Smooth muscle cell (in vitro differentiated cells): ENCODE results near the gene PEX11B. TPM values are rescaled to one million over a fixed set of nuclear protein-coding genes. Genes with fewer than 3 reads are reported as not detected.

Experiments used
- DNase-seq: peaks from one replicate; lab custom pipeline; 2025; ENCODE audit not compliant: unreplicated experiment; lab: John Stamatoyannopoulos, UW
- H2AFZ ChIP-seq: fragments of 200-600 bp; sonication (generic); 2 replicates; pipeline ENCODE4 v1.6.0; 2016; ENCODE audit warnings: antibody characterized with exemption, low read depth, mild to moderate bottlenecking
- H3F3A ChIP-seq: fragments of 200-600 bp; sonication (generic); 2 replicates; pipeline ENCODE4 v1.6.0; 2017; ENCODE audit warnings: antibody characterized with exemption, low read depth
- H3K27ac ChIP-seq: fragments of 200-600 bp; sonication (generic); 2 replicates; pipeline ENCODE4 v1.5.1; 2016; ENCODE audit warnings: low read depth, mild to moderate bottlenecking
- H3K27me3 ChIP-seq: fragments of 200-600 bp; sonication (generic); 2 replicates; pipeline ENCODE4 v1.6.1; 2016; ENCODE audit warnings: low read depth, mild to moderate bottlenecking
- H3K36me3 ChIP-seq: fragments of 200-600 bp; sonication (generic); 2 replicates; pipeline ENCODE4 v1.5.1; 2016; ENCODE audit warnings: low read depth
- H3K4me1 ChIP-seq: fragments of 200-600 bp; sonication (generic); 2 replicates; pipeline ENCODE4 v1.5.1; 2016; ENCODE audit warnings: low read depth
- H3K4me2 ChIP-seq: fragments of 200-600 bp; sonication (generic); 2 replicates; pipeline ENCODE4 v1.6.0; 2016; ENCODE audit warnings: mild to moderate bottlenecking
- H3K4me3 ChIP-seq: fragments of 200-600 bp; sonication (generic); 2 replicates; pipeline ENCODE4 v1.5.1; 2016; ENCODE audit warnings: mild to moderate bottlenecking
- H3K79me2 ChIP-seq: fragments of 200-600 bp; sonication (generic); 2 replicates; pipeline ENCODE4 v1.6.0; 2016; ENCODE audit warnings: low read depth, mild to moderate bottlenecking
- H3K9ac ChIP-seq: fragments of 200-600 bp; sonication (generic); 2 replicates; pipeline ENCODE4 v1.6.0; 2016; ENCODE audit warnings: low read depth
- H3K9me3 ChIP-seq: fragments of 200-600 bp; sonication (generic); replicated peaks from 2 replicates; pipeline ENCODE4 v1.5.1; 2016; ENCODE audit warnings: low read depth
- H4K20me1 ChIP-seq: fragments of 200-600 bp; sonication (generic); 2 replicates; pipeline ENCODE4 v1.6.0; 2016; ENCODE audit warnings: low read depth
- CTCF ChIP-seq: fragments of 200-600 bp; sonication (generic); IDR thresholded peaks from 2 replicates; pipeline ENCODE4 v1.5.1; 2017; ENCODE audit warnings: borderline replicate concordance, mild to moderate bottlenecking, antibody characterized with exemption; ENCODE audit not compliant: insufficient read depth, poor library complexity, severe bottlenecking
- WGBS: methylation state at CpG from one replicate; pipeline ENCODE4 v1.1.7; 2016; ENCODE audit warnings: low lambda C conversion rate; 5-methylcytosine and 5-hydroxymethylcytosine counted together
- polyA plus RNA-seq: library from polyadenylated mRNA; unstranded; fragments of >200 nt; fragmentation: Nextera tagmentation; extraction: Ambion mirVana; gene quantifications from 2 replicates; pipeline ENCODE4 v1.2.1, GENCODE V29; 2016
- total RNA-seq: library from RNA; depleted of rRNA; stranded (reverse); fragments of >200 nt; gene quantifications from 2 replicates; pipeline ENCODE4 v1.2.3, GENCODE V29; 2014

Gene PEX11B
- total and polyA plus RNA-seq, 2 experiments from 2014 or later: 22.8 to 28.5 TPM

- 96% methylated on average over 1 of the region's 1 CpG for WGBS
- no peak overlapping the region for H3K27ac ChIP-seq
- H3K4me3 ChIP-seq: no peak overlapping the region
- H4K20me1 ChIP-seq: no peaks in the 10 kb centered on the region
- H3K9ac ChIP-seq: no peak overlapping the region
- DNase-seq: no peak
- no peaks in the 10 kb centered on the region for H3K9me3 ChIP-seq
- H3K4me1 ChIP-seq: no peaks in the 10 kb centered on the region
- H3K4me2 ChIP-seq: no peak overlapping the region
- no peak for TF ChIP-seq CTCF
- H3K27me3 ChIP-seq: no peaks in the 10 kb centered on the region
- no peaks in the 10 kb centered on the region for H3K79me2 ChIP-seq
- H3K36me3 ChIP-seq: no peaks in the 10 kb centered on the region
- no peak overlapping the region for H2AFZ ChIP-seq
- H3F3A ChIP-seq: no peaks in the 10 kb centered on the region
Measured at GRCh38 chr1:145897969-145898368, 20.5 kb downstream of the PEX11B start.

- Histone ChIP-seq H3K4me3 (no peak overlapping the region), H2AFZ (no peak overlapping the region), H4K20me1 (no peaks in the 10 kb centered on the region), H3F3A (peaks cover 3% of the 10 kb centered on the region), H3K27ac (no peak overlapping the region), H3K36me3 (no peaks in the 10 kb centered on the region), H3K4me1 (peaks cover 10% of the 10 kb centered on the region), H3K79me2 (no peaks in the 10 kb centered on the region), H3K9ac (no peak overlapping the region), H3K27me3 (no peaks in the 10 kb centered on the region), H3K9me3 (no peaks in the 10 kb centered on the region), H3K4me2 (no peak overlapping the region)
- DNase-seq: no peak
- 93% methylated on average over 1 of the region's 1 CpG for WGBS
- no peak for TF ChIP-seq CTCF
Measured at GRCh38 chr1:145895471-145895870, 23.0 kb downstream of the PEX11B start.

- H3K79me2 ChIP-seq: no peaks in the 10 kb centered on the region
- no peak overlapping the region for H3K27ac ChIP-seq
- H3K36me3 ChIP-seq: no peaks in the 10 kb centered on the region
- H3K4me3 ChIP-seq: no peak overlapping the region
- DNase-seq: no peak
- TF ChIP-seq CTCF: no peak
- 93% methylated on average over 7 of the region's 7 CpGs for WGBS
- no peaks in the 10 kb centered on the region for H3K9me3 ChIP-seq
- no peak overlapping the region for H2AFZ ChIP-seq
- H3K9ac ChIP-seq: no peak overlapping the region
- no peaks in the 10 kb centered on the region for H3K27me3 ChIP-seq
- H3K4me1 ChIP-seq: peaks cover 10% of the 10 kb centered on the region
- no peak overlapping the region for H3K4me2 ChIP-seq
- no peaks in the 10 kb centered on the region for H4K20me1 ChIP-seq
- H3F3A ChIP-seq: peaks cover 3% of the 10 kb centered on the region
Measured at GRCh38 chr1:145893306-145894055, 25.0 kb downstream of the PEX11B start.

- DNase-seq: no peak
- 56% methylated on average over 3 of the region's 3 CpGs for WGBS
Measured at GRCh38 chr1:145892486-145893087, 25.9 kb downstream of the PEX11B start.

More at GRCh38 chr1:145892486-145893087, 25.9 kb downstream of the PEX11B start:
- Histone ChIP-seq H3K36me3 (no peaks in the 10 kb centered on the region), H3K4me1 (peaks cover 10% of the 10 kb centered on the region), H3K4me3 (peak overlapping the region; percentile 12), H3K27ac (peak overlapping the region; percentile 81), H3K4me2 (peak overlapping the region; percentile 73), H3K9me3 (no peaks in the 10 kb centered on the region), H4K20me1 (no peaks in the 10 kb centered on the region), H3F3A (peaks cover 3% of the 10 kb centered on the region), H3K9ac (peak overlapping the region; percentile 10), H2AFZ (peak overlapping the region; percentile 95), H3K27me3 (no peaks in the 10 kb centered on the region), H3K79me2 (no peaks in the 10 kb centered on the region)
- no peak for TF ChIP-seq CTCF
